ENCODE measurements around the gene PRKCH. TPM values are rescaled to one million over a fixed set of nuclear protein-coding genes. Genes with fewer than 3 reads are reported as not detected.
A peak's percentile ranks its signal among the peaks of the same experiment; 100 is the strongest.

PRKCH gene
- total and polyA plus RNA-seq, 2 donors (not counting 3 experiments of a cell fraction or from before 2014, with no cell fraction given) = 97.7 to 103 TPM

DNA sequence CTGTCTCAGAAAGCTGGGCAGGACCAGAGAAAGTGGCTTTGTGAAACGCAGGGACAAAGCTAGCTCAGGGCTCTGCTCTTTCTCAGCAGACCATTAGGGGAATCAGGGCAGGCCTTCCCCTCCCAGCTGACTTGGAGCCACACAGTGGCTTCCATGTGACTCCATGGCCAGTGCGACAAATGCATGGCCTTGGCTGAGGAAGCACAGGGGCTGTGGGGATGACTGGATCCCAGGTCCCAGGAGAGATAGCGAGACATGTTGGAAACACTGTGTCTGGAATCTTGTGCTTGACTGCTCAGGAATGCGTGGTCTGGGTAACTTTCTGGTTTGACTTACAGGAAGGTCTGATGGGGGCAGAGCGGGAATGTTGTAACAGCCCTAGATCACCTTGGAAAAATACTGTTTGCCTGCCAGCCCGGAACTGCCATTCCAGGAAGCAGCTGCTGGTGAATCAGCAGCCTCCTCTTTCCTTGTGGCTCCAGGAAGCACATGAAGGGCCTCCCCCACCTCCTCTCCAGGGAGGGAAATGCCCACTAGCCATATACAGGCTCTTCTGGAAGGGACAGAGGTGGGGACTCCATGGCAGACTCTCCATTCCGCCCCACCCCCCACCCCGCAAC lies 240.4 kb downstream of the PRKCH start:
- FAIRE-seq (peak; percentile 99), DNase-seq (ENCODE audit: low read depth, low spot score) (peak; percentile 99)
- Histone ChIP-seq H3K9ac (replicated peaks; ENCODE audit: extremely low read depth, insufficient read depth, low read length) (peak overlapping the region; percentile 84), H4K20me1 (replicated peaks; ENCODE audit: control insufficient read depth, extremely low read depth, insufficient read depth, low read length) (no peaks in the 10 kb centered on the region), H3K9me3 (replicated peaks; ENCODE audit: control insufficient read depth, insufficient read depth, low read length) (no peaks in the 10 kb centered on the region), H2AFZ (ENCODE audit: low read depth, low read length) (no peak overlapping the region), H3K79me2 (ENCODE audit: control insufficient read depth, insufficient read depth, low read length) (no peaks in the 10 kb centered on the region), H3K4me2 (ENCODE audit: insufficient read depth, low read length) (peak overlapping the region; percentile 52), H3K27me3 (ENCODE audit: control insufficient read depth in 2 of 2, insufficient read depth in 2 of 2, low read length in 2 of 2) (no peaks in the 10 kb centered on the region), H3K27ac (ENCODE audit: insufficient read depth, low read depth, low read length) (peak overlapping the region; percentile 99), H3K9me1 (replicated peaks; ENCODE audit: control insufficient read depth, extremely low read depth, insufficient read depth, low read length) (no peaks in the 10 kb centered on the region), H3K4me3 (replicated peaks in 1 of 3; ENCODE audit: insufficient read depth in 1 of 3, low read depth in 1 of 3, low read length in 3 of 3) (no peak overlapping the region), H3K4me1 (ENCODE audit: control insufficient read depth, extremely low read depth, insufficient read depth, low read length) (peaks cover 56% of the 10 kb centered on the region), H3K36me3 (ENCODE audit: control insufficient read depth in 2 of 2, extremely low read depth in 1 of 2, insufficient read depth in 2 of 2, low read length in 2 of 2) (no peaks in the 10 kb centered on the region)
- ChIA-PET POLR2A (interaction anchor here (0.6 to 1.0 kb wide), 2 partner anchors 14 to 24 kb away, joined by 3 to 9 read pairs; no protein-coding TSS in a partner anchor), CTCF (interaction anchor here (0.6 to 3.4 kb wide), 13 partner anchors 9 to 172 kb away, joined by 3 to 36 read pairs (median 5); no protein-coding TSS in a partner anchor)
- dilution Hi-C loops (cut with MboI; ENCODE audit: extremely low pct_ligation_motif_present, low sequenced_read_pairs) = no loop called here
- intact Hi-C loops (cut with micrococcal nuclease) = loop anchor here (1.0 to 5.0 kb wide), 13 partner anchors 24 to 276 kb away; partner anchors contain the start of gene HIF1A
- TF ChIP-seq, protein P1, sequence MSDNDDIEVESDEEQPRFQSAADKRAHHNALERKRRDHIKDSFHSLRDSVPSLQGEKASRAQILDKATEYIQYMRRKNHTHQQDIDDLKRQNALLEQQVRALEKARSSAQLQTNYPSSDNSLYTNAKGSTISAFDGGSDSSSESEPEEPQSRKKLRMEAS (IDR thresholded peaks at IDR 0.05; ENCODE audit: insufficient read depth, insufficient read length) = peak; percentile 24
- TF ChIP-seq MYC (IDR thresholded peaks at IDR 0.05; ENCODE audit: low read depth, low read length) = no peak
- TF ChIP-seq GATA2 (IDR thresholded peaks at IDR 0.05; ENCODE audit: insufficient read depth, insufficient read length, low read depth, low read length) = peak; percentile 86
- peak; percentile 99 for TF ChIP-seq POLR2AphosphoS5 (IDR thresholded peaks at IDR 0.05; ENCODE audit: insufficient read depth, low read depth, low read length)
- peak; percentile 99 for TF ChIP-seq FOS (IDR thresholded peaks at IDR 0.05; ENCODE audit: borderline replicate concordance, insufficient read depth, low read length)
- peak; percentile 93 for TF ChIP-seq JUN (IDR thresholded peaks at IDR 0.05; ENCODE audit: borderline replicate concordance, insufficient read depth, insufficient read length, low read depth)
- peak; percentile 77 for TF ChIP-seq POLR2A (IDR thresholded peaks at IDR 0.05; ENCODE audit: low read depth, low read length)
- TF ChIP-seq, protein P2, sequence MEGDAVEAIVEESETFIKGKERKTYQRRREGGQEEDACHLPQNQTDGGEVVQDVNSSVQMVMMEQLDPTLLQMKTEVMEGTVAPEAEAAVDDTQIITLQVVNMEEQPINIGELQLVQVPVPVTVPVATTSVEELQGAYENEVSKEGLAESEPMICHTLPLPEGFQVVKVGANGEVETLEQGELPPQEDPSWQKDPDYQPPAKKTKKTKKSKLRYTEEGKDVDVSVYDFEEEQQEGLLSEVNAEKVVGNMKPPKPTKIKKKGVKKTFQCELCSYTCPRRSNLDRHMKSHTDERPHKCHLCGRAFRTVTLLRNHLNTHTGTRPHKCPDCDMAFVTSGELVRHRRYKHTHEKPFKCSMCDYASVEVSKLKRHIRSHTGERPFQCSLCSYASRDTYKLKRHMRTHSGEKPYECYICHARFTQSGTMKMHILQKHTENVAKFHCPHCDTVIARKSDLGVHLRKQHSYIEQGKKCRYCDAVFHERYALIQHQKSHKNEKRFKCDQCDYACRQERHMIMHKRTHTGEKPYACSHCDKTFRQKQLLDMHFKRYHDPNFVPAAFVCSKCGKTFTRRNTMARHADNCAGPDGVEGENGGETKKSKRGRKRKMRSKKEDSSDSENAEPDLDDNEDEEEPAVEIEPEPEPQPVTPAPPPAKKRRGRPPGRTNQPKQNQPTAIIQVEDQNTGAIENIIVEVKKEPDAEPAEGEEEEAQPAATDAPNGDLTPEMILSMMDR (IDR thresholded peaks at IDR 0.05; ENCODE audit: extremely low read depth in 1 of 2, insufficient read depth in 1 of 2, low read depth in 1 of 2, low read length in 2 of 2) = no peak
- no peak for TF ChIP-seq EZH2 (IDR thresholded peaks at IDR 0.05; ENCODE audit: borderline replicate concordance, low read depth, low read length, severe bottlenecking)
- TSS peak; percentile 93 for BruUV-seq (replicated peaks)
